GM12892 (cell line): ENCODE data around the gene GRHL1.

Experiments
- POLR2A ChIP-seq: IDR thresholded peaks from 2 replicates; pipeline ENCODE4 v1.6.1; 2011; ENCODE audit warnings: low read depth, low read length, control low read depth
- POLR2AphosphoS5 ChIP-seq: IDR thresholded peaks from 2 replicates; pipeline ENCODE4 v1.6.1; 2011; ENCODE audit warnings: low read depth, low read length, control low read depth
- TAF1 ChIP-seq: IDR thresholded peaks from 2 replicates; pipeline ENCODE4 v1.6.1; 2011; ENCODE audit warnings: low read depth, mild to moderate bottlenecking, control low read depth, low read length, borderline replicate concordance

- no peak for TF ChIP-seq POLR2AphosphoS5
- TF ChIP-seq TAF1, result no peak
- no peak for TF ChIP-seq POLR2A
Measured at GRCh38 chr2:10022966-10023662, 71.6 kb downstream of the GRHL1 start.
